Stimulated activated CD8-positive, alpha-beta memory T cell treated with anti-CD3 and anti-CD28 coated beads, Interleukin-12 subunit alpha, Interleukin-12 subunit beta, amount 100 ng/mL, for 24 hours (primary cell): ENCODE measurements around the gene FAM83E.
"Not testable (repeated sequence)": the region's sequence is repeated elsewhere in the genome, so short reads cannot be mapped to it uniquely, and the experiment has no call there.

ENCODE experiments used
- DNase-seq: peaks from one replicate; pipeline ENCODE4 v3.0.0-alpha.2; 2020; ENCODE audit errors: extremely low read depth

The FAM83E gene

DNA sequence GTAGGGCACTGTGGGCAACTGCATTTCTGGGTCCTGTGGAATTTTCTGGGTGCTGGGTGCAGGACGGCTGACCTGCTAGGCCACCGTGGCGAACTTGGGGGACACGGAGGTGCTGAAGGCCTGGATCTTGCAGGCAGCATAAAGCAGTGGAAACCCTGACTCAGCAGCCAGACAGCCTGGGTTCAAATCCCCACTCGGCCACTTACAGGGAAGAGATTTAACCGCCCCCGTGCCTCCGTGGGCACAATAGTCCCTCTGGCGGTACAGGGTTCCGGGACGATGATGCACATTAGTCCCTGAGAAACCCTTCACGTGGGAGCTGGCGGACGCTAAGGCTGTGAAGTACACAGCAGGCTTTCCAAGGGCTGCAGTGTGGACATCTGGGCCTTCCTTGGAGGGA is 3.0 kb downstream of the FAM83E start:
- no peak for DNase-seq

DNA sequence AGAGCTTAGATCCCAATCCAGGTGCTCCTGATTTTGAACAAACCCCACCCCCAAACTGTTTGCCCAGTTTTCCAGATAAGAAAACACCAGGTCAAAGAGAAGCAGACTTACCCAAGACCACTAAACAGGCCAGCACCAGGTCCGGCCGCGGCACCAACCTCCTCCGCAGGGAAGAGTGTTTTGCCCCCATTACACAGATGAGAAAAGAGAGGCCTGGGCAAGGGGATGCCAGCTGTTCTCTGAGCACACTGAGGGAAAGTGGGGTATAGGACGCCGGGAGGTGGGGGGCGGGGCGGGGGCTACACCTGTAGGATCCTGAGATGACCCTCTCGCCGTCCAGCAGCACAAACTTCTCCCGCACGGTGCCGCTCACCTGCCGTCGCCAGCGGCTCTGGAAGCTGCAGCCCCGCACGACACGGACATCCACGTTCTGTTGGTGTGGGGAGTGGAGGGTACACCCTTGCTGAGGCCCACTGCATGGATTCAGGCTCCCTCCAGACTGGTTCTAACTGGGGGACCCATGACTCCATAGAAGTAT is 5.2 kb downstream of the FAM83E start:
- no peak for DNase-seq

DNA sequence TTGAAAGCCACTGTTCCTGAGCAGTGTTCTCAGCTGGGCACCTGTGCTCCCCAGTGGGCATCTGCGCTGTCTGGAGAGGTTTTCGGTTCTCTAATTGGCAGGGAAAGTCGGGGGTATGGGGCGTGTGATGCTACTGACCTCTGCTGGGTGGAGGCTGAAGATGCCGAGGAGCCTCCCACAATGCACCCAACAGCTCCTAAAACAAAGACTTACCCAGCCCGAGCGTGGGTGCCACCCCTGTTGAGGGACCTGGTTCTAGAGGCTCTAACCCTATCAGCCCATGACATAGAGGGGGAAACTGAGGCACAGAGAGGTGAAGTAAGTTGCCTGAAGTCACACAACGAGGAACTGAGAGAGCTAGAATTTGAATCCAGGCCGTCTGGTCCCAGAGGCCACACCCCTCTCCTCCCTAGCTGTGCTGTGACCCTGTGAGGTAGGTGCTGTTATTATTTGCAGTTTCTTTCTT is 6.0 kb downstream of the FAM83E start:
- DNase-seq, result no peak

DNA sequence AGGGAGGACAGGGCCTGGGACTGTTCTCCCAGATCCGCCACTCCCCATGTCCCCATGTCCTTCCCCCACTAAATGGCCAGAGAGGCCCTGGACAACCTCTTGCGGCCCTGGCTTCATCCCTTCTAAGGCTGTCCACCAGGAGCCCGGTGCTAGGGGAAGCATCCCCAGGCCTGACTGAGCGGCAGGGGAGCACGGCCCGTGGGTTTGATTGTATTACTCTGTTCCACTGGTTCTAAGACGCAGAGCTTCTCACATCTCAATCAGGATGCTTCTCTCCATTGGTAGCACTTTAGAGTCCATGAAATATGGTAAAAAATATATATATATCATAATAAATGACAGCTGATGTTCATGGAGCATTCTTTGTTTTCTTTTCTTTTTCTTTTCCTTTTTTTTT is 7.5 kb downstream of the FAM83E start:
- no peak for DNase-seq

DNA sequence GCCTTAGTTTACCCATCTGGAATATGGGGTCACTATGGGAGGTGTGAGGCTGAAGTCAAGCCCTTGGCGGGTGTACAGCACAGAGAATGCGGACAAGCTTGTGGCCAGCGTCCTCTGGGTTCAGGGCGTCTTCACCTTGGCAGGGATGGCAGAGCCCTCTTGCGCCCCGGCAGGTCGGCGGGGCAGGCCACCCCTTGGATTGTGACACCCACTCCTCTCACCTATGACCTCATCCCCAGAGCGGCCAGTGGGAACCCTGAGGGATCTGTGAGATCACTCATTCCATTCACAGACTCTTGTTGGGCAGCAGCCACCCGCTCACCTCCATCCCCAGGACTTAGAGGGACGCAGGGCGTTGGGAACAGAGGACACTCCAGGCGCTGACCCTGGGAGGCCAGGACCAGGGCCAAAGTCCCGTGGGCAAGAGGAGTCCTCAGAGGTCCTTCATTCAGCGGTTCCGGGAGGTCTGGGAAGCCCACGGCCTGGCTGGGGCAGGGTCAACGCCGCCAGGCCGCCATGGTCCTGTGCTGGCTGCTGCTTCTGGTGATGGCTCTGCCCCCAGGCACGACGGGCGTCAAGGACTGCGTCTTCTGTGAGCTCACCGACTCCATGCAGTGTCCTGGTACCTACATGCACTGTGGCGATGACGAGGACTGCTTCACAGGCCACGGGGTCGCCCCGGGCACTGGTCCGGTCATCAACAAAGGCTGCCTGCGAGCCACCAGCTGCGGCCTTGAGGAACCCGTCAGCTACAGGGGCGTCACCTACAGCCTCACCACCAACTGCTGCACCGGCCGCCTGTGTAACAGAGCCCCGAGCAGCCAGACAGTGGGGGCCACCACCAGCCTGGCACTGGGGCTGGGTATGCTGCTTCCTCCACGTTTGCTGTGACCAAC is 8.2 kb downstream of the FAM83E start, which contains the start of gene SPACA4:
Gene SPACA4, plus strand, starts transcription at position 280 of the 896 bp plus-strand sequence. Its CDS starts 237 bp downstream, at position 517.
- no peak for DNase-seq

DNA sequence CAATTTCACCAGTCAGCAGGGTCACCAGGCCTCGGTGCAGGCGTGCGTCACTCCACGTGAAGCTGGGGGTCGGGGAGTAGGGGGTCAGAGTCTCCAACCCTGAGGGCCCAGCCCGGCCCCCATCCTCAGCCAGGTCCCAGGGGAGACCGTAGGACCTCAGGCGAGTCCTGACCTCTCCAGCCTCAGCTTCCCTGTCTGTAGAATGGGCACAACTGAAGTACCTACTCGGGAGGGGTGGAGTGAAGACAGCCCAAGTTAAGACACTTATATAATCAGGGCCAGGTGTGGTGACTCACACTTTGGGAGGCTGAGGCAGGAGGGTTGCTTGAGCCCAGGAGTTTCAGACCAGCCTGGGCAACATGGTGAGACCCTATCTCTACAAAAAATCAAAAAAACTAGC is 11.0 kb downstream of the FAM83E start:
- DNase-seq, result no peak

DNA sequence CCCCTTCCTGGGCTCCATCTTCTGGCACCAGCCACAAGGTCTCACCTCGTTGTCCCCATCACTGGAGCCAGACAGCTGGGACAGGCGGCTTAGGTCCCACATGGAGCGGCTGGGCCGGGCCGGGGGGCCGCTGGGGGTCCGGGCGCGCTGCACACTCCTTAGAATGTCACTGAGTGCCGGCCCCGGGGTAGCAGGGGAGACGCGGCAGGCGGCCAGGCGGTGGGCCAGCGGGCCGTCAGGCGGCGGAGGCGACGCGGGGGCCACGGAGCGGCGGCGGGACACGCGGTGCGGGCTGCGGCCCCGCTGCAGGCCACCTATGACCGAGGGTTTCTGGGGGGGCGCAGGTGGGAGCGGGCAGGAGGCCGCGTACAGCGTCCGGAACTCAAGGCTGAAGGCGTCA is 11.4 kb downstream of the FAM83E start:
- no peak for DNase-seq

DNA sequence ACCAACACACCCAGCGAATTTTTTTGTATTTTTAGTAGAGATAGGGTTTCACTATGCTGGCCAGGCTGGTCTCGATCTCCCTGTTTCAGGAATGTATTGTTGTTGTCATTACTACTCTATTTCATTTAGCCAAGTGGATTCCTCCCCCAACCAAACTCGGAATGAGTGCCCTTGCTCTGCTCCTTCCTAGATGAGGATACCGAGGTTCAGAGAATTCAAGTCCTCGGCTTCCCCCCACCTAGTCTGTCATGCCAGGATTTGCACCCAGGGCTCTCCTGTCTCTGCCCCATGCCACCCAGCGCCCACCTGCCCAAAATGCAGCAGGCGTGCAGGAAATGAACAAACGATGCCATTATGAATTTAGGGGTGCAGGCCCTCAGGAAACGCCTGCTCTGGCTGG is 11.9 kb downstream of the FAM83E start:
- no peak for DNase-seq

DNA sequence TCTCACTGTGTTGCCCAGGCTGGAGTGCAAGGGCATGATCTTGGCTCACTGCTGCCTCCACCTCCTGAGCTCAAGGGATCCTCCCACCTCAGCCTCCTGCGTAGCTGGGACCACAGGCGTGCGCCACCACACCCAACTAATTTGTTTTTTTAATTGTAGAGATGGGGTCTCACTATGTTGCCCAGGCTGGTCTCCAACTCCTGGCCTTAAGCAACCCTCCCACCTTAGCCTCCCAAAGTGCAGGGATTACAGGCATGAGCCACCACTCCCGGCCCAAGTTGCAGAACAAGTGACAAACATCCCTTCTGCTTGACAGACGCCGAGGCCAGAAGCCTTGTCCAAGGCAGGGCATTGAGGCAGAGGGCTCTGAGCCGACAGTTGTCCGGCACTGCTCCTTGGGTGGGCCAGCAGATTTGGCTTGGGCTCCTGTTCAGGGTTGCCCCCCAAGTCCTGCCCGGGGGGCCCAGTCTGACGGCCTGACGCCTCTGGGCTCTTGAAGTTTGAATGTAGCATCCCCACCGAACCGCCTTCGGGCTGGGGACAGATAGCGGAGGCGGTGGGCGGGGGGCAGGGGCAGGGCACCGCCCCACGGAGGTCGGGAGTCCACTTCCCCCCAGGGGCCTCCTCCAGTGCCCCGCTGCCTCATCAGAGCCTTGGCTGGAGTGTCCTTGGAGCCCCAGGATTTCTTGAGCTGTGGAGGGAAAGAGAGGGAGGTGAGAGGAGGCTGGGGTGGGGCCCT is 14.0 kb downstream of the FAM83E start:
- DNase-seq, result no peak

DNA sequence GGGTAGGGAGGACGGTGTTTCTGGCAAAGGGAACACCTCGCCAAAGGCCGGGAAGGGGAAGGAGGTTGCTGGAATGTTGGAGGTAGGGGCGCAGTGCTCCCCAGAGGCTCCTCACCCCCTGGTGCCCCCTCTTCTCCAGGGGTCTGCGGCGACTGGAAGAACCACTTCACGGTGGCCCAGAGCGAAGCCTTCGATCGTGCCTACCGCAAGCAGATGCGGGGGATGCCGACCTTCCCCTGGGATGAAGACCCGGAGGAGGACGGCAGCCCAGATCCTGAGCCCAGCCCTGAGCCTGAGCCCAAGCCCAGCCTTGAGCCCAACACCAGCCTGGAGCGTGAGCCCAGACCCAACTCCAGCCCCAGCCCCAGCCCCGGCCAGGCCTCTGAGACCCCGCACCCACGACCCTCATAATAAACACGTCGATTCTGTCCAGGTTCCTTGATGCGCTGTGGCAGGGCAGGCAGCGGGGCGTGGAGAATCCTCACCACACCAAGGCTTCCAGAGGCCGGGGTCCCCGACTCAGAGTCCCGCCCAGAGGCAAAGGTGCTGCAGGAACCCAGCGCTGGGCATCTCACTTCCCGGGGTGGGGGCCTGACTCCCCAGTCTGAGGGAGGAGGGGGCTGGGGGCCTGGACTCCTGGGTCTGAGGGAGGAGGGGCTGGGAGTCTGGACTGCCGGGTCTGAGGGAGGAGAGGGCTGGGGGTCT is 15.7 kb downstream of the FAM83E start:
- DNase-seq, result no peak

DNA sequence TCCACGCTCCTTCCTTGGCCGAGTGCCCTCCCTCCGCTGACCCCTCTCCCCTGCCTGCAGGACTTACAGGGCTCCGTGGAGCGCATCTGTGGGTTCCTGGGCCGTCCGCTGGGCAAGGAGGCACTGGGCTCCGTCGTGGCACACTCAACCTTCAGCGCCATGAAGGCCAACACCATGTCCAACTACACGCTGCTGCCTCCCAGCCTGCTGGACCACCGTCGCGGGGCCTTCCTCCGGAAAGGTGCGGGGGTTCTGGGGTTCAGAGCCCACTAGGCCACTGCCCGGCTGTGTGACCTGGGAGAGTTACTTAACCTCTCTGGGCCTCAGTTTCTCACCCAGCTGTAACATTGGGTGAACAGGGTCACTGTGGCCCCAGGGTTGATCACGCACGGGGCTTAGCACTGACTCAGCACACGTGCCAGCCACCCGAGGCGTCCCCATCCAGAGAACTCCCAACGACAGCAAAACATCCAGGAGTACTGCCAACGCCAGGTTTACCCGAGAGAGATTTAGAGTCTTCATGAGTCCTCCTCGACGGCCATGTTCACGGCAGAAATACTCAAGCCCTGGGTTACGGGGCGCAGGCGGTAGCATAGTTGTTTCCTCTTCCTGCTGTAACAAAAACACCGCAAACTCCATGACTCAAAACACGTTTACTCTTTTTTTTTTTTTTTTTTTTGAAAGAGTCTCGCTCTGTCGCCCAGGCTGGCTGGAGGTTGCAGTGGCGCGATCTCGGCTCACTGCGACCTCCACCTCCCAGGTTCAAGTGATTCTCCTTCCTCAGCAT is 18.0 kb downstream of the FAM83E start:
- no peak for DNase-seq

DNA sequence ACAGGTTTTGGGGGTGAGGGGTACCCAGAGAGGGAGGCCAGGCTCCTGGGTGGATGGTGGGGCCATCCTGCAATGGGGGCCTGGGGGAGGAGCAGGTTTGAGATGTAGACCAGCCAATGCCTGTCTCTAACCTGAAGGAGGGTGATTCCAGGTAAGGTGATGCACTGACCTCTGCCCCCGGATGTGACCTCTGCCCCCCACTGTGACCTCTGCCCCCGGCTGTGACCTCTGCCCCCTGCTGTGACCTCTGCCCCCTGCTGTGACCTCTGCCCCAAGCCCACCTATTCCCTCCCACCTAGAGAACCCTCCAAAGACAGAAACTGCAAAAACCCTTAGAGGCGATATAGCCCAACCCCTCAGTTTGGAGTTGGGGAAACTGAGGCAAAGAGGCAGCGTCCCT is 18.6 kb downstream of the FAM83E start:
- DNase-seq, result no peak

DNA sequence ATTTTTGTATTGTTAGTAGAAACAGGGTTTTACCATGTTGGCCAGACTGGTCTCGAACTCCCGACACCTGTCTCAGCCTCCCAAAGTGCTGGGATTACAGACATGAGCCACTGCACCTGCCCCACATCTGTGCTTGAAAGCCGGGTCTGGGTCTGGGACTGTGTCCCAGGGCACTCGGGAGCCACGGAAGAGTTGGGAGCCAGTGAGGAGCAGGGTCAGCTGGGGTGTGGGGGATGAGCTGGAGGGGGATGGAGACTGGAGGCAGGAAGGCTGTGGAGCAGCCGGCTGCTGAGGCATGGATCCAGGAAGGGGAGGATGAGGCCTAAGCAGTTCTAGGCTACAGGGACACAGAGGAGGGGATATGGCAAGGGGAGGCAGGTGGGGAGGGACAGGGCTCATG is 19.0 kb downstream of the FAM83E start:
- no peak for DNase-seq

DNA sequence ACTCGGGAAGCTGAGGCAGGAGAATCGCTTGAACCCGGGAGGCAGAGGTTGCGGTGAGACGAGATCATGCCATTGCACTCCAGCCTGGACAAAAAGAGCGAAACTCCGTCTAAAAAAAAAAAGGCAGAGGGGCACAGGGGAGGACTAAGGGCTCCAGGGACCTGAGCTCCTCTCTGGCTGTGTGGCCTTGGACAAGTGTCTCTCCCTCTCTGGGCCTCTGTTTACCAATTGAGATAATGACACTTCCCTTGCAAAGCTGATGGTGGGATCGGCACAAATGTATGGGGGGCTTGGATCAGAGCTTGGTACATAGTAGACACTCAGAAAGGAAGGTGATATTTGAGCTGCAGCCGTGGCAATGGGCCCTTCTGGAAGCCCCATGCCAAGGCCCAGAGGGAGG is 19.7 kb downstream of the FAM83E start:
- DNase-seq, result no peak

DNA sequence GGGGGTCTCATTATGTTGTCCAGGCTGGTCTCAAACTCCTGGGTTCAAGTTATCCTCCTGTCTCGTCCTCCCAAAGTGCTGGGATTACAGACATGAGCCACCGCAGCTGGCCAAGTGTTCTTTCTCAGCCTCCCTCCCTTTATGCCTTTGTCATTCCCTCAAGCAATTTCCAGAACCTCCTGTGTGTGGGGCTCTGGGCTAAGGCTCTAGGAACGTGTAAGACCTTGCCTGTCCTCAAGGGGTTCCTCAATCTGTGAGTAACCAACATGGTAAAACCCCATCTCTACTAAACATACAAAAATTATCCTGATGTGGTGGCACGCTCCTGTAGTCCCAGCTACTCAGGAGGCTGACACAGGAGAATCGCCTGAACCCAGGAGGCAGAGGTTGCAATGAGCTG is 23.9 kb downstream of the FAM83E start:
- DNase-seq, result no peak

DNA sequence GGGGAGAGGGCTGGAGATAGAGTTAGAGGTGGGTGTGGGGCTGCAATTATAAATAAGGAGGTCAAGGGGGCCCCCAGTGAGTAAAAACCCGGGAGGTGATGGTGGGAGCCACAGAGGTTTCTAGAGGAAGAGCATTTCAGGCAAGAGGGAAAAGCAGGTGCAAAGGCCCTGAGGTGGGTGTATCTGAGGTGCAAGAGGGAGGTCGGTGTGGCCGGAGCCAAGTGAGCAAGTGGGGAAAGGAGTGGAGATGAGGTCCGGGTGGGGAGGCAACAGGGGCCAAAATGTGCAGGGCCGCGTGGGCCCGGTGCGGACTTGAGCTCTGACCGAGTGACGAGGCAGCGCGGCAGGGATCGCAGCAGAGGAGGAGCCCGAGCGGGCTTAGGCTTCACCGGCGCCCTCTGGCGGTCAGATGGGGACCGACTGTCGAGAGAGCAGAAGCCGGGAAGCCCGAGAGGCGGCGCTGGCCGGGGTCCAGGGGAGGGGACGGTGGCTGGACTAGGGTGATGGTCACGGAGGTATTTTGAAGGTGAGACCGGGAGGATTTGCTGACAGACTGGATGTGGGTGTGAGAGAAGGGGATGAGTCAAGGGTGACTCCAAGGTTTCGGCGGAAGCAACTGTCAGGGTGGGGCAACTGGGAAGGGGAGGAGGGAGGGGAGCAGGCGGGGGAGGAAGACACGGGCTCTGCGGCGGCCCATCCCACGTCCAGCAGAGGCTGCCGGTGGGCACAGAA is 26.0 kb downstream of the FAM83E start:
- peak; percentile 66 for DNase-seq

DNA sequence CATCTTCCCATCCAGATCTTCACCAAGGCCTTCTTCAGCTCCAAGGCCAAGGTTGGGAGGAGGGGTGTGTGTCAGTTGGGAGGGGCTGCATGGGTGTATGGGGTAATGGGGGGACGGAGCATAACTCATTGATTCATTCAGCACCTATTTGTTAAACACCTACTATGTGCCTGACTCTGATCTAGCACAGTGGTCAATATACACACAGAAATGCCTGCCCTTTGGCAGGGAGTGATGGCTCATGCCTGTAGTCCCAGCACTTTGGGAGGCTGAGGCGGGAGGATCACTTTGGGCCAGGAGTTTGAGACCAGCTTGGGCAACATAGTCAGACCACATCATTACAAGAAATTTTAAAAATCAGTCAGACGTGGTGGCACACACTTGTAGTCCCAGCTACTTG is 27.5 kb downstream of the FAM83E start:
- DNase-seq, result no peak

DNA sequence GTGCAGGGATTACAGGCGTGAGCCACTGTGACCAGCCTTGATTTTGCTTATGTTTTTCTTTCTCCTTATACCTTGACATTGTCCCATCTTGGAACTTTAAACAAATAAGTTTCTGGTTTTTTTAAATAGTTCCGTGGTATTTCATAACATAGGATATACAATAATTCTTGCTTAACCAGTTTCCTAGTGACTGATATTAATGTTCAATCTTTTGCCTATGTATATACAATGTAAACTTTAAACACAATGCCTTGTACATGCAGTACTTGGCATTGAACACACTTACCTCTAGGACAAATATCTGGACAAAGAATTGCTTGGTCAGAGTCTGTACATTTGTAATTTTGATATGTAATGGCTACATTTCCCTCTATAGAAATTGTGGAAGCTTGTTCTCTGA is 32.7 kb downstream of the FAM83E start:
- DNase-seq, result no peak

DNA sequence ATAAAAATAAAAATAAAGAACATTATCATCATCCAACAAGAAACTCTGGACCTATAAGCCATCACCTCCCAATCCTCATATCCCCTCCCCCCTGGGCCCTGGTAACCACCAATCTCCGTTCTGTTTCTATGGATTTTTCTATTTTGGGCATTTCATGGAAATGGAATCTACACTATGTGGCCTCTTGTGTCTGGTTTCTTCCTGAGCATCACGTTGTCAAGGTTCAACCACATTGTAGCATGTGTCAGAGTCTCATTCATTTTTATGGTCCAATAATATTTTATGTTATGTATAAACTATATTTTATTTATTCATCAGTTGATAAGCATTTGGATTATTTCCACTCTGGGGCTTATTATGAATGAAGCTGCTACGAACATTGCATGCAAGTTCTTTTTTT is 36.0 kb downstream of the FAM83E start:
- no peak for DNase-seq

DNA sequence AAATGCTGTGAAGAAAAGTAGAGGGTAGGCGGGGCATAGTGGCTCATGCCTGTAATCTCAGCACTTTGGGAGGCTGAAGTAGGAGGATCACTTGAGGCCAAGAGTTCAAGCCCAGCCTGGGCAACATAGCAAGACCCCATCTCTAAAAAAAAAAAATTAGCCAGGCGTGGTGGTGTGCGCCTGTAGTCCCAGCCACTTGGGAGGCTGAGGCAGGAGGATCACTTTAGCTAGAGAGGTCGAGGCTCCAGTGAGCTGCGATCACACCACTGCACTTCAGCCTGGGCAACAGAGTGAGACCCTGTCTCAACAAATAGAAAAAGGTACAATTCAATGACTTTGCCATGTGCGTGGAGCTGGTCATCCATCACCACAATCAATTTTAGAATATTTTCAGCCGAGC is 37.0 kb downstream of the FAM83E start:
- not testable (repeated sequence) for DNase-seq
